GM23338 (cell line): Measurements from ENCODE around the gene CHST12. TPM values are rescaled to one million over a fixed set of nuclear protein-coding genes. Genes with fewer than 3 reads are reported as not detected.

Experiments
- ATAC-seq: fragments of 200-7000 bp; cut with Tn5 transposase; 3 replicates; pipeline ENCODE4 v1.9.1; 2020
- DNase-seq: peaks from one replicate; pipeline ENCODE4 v3.0.0-alpha.2; 2015; ENCODE audit warnings: low spot score
- H2AFZ ChIP-seq: fragments of 200-600 bp; sonication (generic); 2 replicates; pipeline ENCODE4 v1.8.0; 2016; ENCODE audit warnings: antibody characterized with exemption, mild to moderate bottlenecking, moderate library complexity
- H3F3A ChIP-seq: fragments of 200-600 bp; sonication (generic); replicated peaks from 2 replicates; pipeline ENCODE4 v1.8.0; 2017; ENCODE audit warnings: antibody characterized with exemption, mixed run types, low read depth
- H3K27ac ChIP-seq: fragments of 200-600 bp; sonication (generic); 2 replicates; pipeline ENCODE4 v1.6.1; 2016; ENCODE audit warnings: low read depth
- H3K27me3 ChIP-seq: fragments of 200-600 bp; sonication (generic); 2 replicates; pipeline ENCODE4 v1.8.0; 2016; ENCODE audit warnings: mild to moderate bottlenecking, mixed run types, moderate library complexity; ENCODE audit not compliant: insufficient read depth
- H3K36me3 ChIP-seq: fragments of 200-600 bp; sonication (generic); 2 replicates; pipeline ENCODE4 v1.8.0; 2016; ENCODE audit warnings: mild to moderate bottlenecking; ENCODE audit not compliant: insufficient read depth
- H3K4me1 ChIP-seq: fragments of 200-600 bp; sonication (generic); 2 replicates; pipeline ENCODE4 v1.8.0; 2016; ENCODE audit warnings: mild to moderate bottlenecking, moderate library complexity; ENCODE audit not compliant: insufficient read depth
- H3K4me2 ChIP-seq: fragments of 200-600 bp; sonication (generic); 2 replicates; pipeline ENCODE4 v1.7.1; 2017; ENCODE audit warnings: mixed run types
- H3K4me3 ChIP-seq: fragments of 200-600 bp; sonication (generic); 2 replicates; pipeline ENCODE4 v1.6.1; 2016; ENCODE audit warnings: mixed run types
- H3K79me2 ChIP-seq: fragments of 200-600 bp; sonication (generic); replicated peaks from 2 replicates; pipeline ENCODE4 v1.8.0; 2017; ENCODE audit warnings: mild to moderate bottlenecking; ENCODE audit not compliant: insufficient read depth
- H3K9me2 ChIP-seq: fragments of 200-600 bp; sonication (generic); 2 replicates; pipeline ENCODE4 v1.8.0; 2017; ENCODE audit not compliant: insufficient read depth
- H4K20me1 ChIP-seq: fragments of 200-600 bp; sonication (generic); replicated peaks from 2 replicates; pipeline ENCODE4 v1.8.0; 2017; ENCODE audit warnings: mild to moderate bottlenecking; ENCODE audit not compliant: insufficient read depth
- H3K27ac Mint-ChIP-seq: 2 replicates; pipeline ENCODE4 v1.8.0; 2020; ENCODE audit warnings: inconsistent platforms, mild to moderate bottlenecking, moderate library complexity, mixed read lengths
- H3K27me3 Mint-ChIP-seq: 3 replicates; pipeline ENCODE4 v1.8.0; 2022; ENCODE audit warnings: low read depth, mild to moderate bottlenecking, moderate library complexity, mixed read lengths, inconsistent platforms; ENCODE audit not compliant: insufficient read depth, poor library complexity
- H3K36me3 Mint-ChIP-seq: 3 replicates; pipeline ENCODE4 v1.8.0; 2021; ENCODE audit warnings: low read depth, mild to moderate bottlenecking, inconsistent platforms, moderate library complexity, mixed read lengths
- H3K4me1 Mint-ChIP-seq: 3 replicates; pipeline ENCODE4 v1.8.0; 2020; ENCODE audit warnings: mild to moderate bottlenecking, inconsistent platforms, mixed read lengths
- H3K4me3 Mint-ChIP-seq: 3 replicates; pipeline ENCODE4 v1.8.0; 2021; ENCODE audit warnings: moderate library complexity, mild to moderate bottlenecking, inconsistent platforms, mixed read lengths
- H3K9me3 Mint-ChIP-seq: 3 replicates; pipeline ENCODE4 v1.8.0; 2020; ENCODE audit warnings: moderate library complexity, mild to moderate bottlenecking, inconsistent platforms, mixed read lengths
- CREB1 ChIP-seq: fragments of 250-450 bp; sonication (Bioruptor Pico); IDR thresholded peaks from 2 replicates; pipeline ENCODE4 v1.5.0; 2020; ENCODE audit warnings: low read depth, mild to moderate bottlenecking, moderate library complexity
- JUNB ChIP-seq: IDR thresholded peaks from one replicate; pipeline ENCODE4 v1.6.1; 2016; ENCODE audit warnings: antibody characterized with exemption; ENCODE audit not compliant: unreplicated experiment
- NANOG ChIP-seq: IDR thresholded peaks from 2 replicates; pipeline ENCODE4 v1.6.1; 2016; ENCODE audit warnings: antibody characterized with exemption, borderline replicate concordance
- POLR2AphosphoS5 ChIP-seq: IDR thresholded peaks from 2 replicates; pipeline ENCODE4 v1.6.1; 2016; ENCODE audit warnings: antibody characterized with exemption, low read depth
- STAT1 ChIP-seq: IDR thresholded peaks from one replicate; pipeline ENCODE4 v1.6.1; 2016; ENCODE audit warnings: antibody characterized with exemption; ENCODE audit not compliant: unreplicated experiment
- ZNF114 ChIP-seq: fragments of 250-450 bp; sonication (Bioruptor Pico); IDR thresholded peaks from 2 replicates; pipeline ENCODE4 v1.5.0; 2020; ENCODE audit warnings: mild to moderate bottlenecking, moderate library complexity
- ZNF331 ChIP-seq: fragments of 250-450 bp; sonication (Bioruptor Pico); IDR thresholded peaks from 2 replicates; pipeline ENCODE4 v1.5.0; 2020; ENCODE audit warnings: low read depth, mild to moderate bottlenecking, moderate library complexity
- polyA plus RNA-seq: library from polyadenylated mRNA; unstranded; fragments of >200 nt; fragmentation: Nextera tagmentation; extraction: Ambion mirVana; gene quantifications from 2 replicates; pipeline ENCODE4 v1.2.1, GENCODE V29; 2016
- total RNA-seq: library from RNA; depleted of rRNA; stranded (reverse); fragments of >200 nt; shearing (Covaris generic); gene quantifications from 2 replicates; pipeline ENCODE4 v1.2.3, GENCODE V29; 2014
- TF ChIP-seq, protein P1 (sequence below): IDR thresholded peaks from one replicate; pipeline ENCODE4 v1.6.1; 2018; ENCODE audit warnings: antibody characterized with exemption; ENCODE audit not compliant: unreplicated experiment

CHST12 gene
- total and polyA plus RNA-seq, 2 experiments from 2014 or later, result 10.1 to 14.6 TPM

DNA sequence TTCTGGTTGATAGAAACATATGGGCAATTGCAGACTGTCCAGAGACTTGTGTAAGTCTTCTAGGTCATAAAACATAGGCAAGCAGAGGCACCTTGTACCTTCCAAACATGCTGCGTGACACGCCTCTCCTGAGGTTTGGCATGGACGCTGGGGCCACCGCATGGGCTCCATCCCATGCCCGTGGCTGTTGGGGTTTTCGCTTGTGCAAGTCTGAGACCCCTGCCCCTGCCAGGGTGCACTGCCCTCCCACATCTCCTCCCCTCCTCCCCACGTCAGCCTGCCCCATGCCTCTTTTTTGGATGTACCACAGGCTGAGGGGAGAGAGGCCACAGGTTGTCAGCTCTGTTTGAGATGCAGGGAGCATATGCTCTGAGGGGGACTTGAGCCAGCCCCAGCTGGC lies 29.8 kb upstream of the CHST12 start:
- H4K20me1 ChIP-seq, result peaks cover 50% of the 10 kb centered on the region
- Mint-ChIP-seq H3K4me3 (no peak overlapping the region), H3K4me1 (no peaks in the 10 kb centered on the region; the same call in 2 of the 3 replicates), H3K9me3 (no peaks in the 10 kb centered on the region), H3K27ac (no peak overlapping the region), H3K27me3 (peaks cover 15% of the 10 kb centered on the region), H3K36me3 (peaks cover 93% of the 10 kb centered on the region)
- H3F3A ChIP-seq, result peaks cover 48% of the 10 kb centered on the region
- H2AFZ ChIP-seq, result no peak overlapping the region
- no peak for TF ChIP-seq STAT1
- TF ChIP-seq ZNF114 (CRISPR knock-in tag), result no peak
- H3K27ac ChIP-seq, result no peak overlapping the region
- peaks cover 84% of the 10 kb centered on the region for H3K36me3 ChIP-seq
- no peak for ATAC-seq
- H3K27me3 ChIP-seq, result no peaks in the 10 kb centered on the region
- H3K9me2 ChIP-seq, result no peaks in the 10 kb centered on the region
- DNase-seq, result no peak
- peaks cover 77% of the 10 kb centered on the region for H3K79me2 ChIP-seq
- no peak overlapping the region for H3K4me2 ChIP-seq
- no peaks in the 10 kb centered on the region for H3K4me1 ChIP-seq
- H3K4me3 ChIP-seq, result no peak overlapping the region

- H2AFZ ChIP-seq, result no peak overlapping the region
- H4K20me1 ChIP-seq, result peaks cover 45% of the 10 kb centered on the region
- ATAC-seq, result no peak
- Mint-ChIP-seq H3K4me3 (no peak overlapping the region), H3K9me3 (no peaks in the 10 kb centered on the region), H3K27me3 (peaks cover 18% of the 10 kb centered on the region), H3K4me1 (no peaks in the 10 kb centered on the region; the same call in 2 of the 3 replicates), H3K36me3 (peaks cover 93% of the 10 kb centered on the region), H3K27ac (no peak overlapping the region)
- no peak for DNase-seq
- H3K27ac ChIP-seq, result no peak overlapping the region
- H3K4me2 ChIP-seq, result no peak overlapping the region
- H3K36me3 ChIP-seq, result peaks cover 82% of the 10 kb centered on the region
- peaks cover 40% of the 10 kb centered on the region for H3F3A ChIP-seq
- no peaks in the 10 kb centered on the region for H3K27me3 ChIP-seq
- H3K9me2 ChIP-seq, result no peaks in the 10 kb centered on the region
- TF ChIP-seq POLR2AphosphoS5, result no peak
- TF ChIP-seq, protein P1, sequence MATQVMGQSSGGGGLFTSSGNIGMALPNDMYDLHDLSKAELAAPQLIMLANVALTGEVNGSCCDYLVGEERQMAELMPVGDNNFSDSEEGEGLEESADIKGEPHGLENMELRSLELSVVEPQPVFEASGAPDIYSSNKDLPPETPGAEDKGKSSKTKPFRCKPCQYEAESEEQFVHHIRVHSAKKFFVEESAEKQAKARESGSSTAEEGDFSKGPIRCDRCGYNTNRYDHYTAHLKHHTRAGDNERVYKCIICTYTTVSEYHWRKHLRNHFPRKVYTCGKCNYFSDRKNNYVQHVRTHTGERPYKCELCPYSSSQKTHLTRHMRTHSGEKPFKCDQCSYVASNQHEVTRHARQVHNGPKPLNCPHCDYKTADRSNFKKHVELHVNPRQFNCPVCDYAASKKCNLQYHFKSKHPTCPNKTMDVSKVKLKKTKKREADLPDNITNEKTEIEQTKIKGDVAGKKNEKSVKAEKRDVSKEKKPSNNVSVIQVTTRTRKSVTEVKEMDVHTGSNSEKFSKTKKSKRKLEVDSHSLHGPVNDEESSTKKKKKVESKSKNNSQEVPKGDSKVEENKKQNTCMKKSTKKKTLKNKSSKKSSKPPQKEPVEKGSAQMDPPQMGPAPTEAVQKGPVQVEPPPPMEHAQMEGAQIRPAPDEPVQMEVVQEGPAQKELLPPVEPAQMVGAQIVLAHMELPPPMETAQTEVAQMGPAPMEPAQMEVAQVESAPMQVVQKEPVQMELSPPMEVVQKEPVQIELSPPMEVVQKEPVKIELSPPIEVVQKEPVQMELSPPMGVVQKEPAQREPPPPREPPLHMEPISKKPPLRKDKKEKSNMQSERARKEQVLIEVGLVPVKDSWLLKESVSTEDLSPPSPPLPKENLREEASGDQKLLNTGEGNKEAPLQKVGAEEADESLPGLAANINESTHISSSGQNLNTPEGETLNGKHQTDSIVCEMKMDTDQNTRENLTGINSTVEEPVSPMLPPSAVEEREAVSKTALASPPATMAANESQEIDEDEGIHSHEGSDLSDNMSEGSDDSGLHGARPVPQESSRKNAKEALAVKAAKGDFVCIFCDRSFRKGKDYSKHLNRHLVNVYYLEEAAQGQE, result no peak
- TF ChIP-seq STAT1, result no peak
- peaks cover 70% of the 10 kb centered on the region for H3K79me2 ChIP-seq
- H3K4me3 ChIP-seq, result no peak overlapping the region
- H3K4me1 ChIP-seq, result no peaks in the 10 kb centered on the region
Observed at GRCh38 chr7:2374401-2374800, 29.0 kb upstream of the CHST12 start.

DNA sequence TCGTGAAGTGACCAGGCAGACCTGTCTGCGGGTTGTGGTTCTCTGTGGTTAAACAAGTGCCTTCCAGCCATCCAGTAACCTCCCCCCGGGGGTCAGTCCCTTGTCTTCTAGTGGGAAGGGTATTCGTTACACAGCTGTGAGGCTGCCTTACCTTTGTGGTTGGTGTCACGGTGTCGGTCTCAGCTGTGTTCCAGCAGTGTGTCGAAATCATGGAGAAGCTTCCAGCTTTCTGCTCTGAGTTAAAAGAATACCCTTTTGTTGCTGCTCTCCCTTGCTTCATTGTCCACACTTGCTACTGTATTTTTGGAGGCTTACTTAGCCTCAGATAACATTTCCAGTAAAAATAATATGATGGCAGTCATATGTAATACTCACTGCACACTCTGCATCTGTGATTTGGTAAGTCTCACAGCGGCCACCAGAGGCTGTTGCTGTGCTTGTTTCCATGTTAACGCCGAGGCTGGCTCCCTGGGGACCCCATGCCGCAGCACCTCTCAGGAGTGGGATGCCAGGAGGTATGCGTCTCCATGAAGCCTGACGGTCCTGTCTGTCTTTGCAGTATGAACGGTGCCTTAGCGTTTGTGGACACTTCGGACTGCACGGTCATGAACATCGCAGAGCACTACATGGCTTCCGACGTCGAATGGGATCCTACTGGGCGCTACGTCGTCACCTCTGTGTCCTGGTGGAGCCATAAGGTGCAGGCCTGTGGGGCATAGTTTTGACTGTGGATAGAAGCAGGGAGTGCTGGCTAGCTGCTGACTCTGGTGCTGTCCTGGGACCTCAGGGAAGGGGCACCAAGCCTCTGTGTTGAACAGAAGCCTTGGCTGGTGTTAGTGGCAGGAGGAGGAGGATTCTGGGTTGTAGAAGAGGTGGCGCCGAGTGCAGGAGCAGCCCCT lies 28.3 kb upstream of the CHST12 start:
- H3K4me2 ChIP-seq, result no peak overlapping the region
- no peaks in the 10 kb centered on the region for H3K4me1 ChIP-seq
- no peaks in the 10 kb centered on the region for H3K9me3 Mint-ChIP-seq
- peaks cover 67% of the 10 kb centered on the region for H3K79me2 ChIP-seq
- no peak overlapping the region for H3K4me3 ChIP-seq
- no peaks in the 10 kb centered on the region; the same call in 2 of the 3 replicates for H3K4me1 Mint-ChIP-seq
- ATAC-seq, result no peak
- TF ChIP-seq JUNB, result no peak
- no peak for TF ChIP-seq CREB1 (CRISPR knock-in tag)
- no peak for TF ChIP-seq ZNF331
- TF ChIP-seq POLR2AphosphoS5, result no peak
- no peak for TF ChIP-seq STAT1
- TF ChIP-seq NANOG, result no peak
- no peaks in the 10 kb centered on the region for H3K9me2 ChIP-seq
- H3K36me3 Mint-ChIP-seq, result peaks cover 93% of the 10 kb centered on the region
- peaks cover 49% of the 10 kb centered on the region for H4K20me1 ChIP-seq
- H3K27ac Mint-ChIP-seq, result peak overlapping the region; percentile 77; the same call in 1 of the 2 replicates
- no peak overlapping the region for H3K4me3 Mint-ChIP-seq
- H3K27me3 ChIP-seq, result no peaks in the 10 kb centered on the region
- H2AFZ ChIP-seq, result no peak overlapping the region
- peaks cover 76% of the 10 kb centered on the region for H3K36me3 ChIP-seq
- no peak for DNase-seq
- H3K27ac ChIP-seq, result no peak overlapping the region
- H3F3A ChIP-seq, result peaks cover 40% of the 10 kb centered on the region
- H3K27me3 Mint-ChIP-seq, result peaks cover 18% of the 10 kb centered on the region
